Hepatocyte (in vitro differentiated cells): ENCODE results near the gene C5AR2.

Source experiments
- CTCF ChIP-seq: fragments of 200-600 bp; sonication (generic); IDR thresholded peaks from 2 replicates; pipeline ENCODE4 v1.5.1; 2016; ENCODE audit warnings: antibody characterized with exemption, mild to moderate bottlenecking; ENCODE audit not compliant: poor library complexity
- EZH2 ChIP-seq: fragments of 200-600 bp; sonication (generic); IDR thresholded peaks from 2 replicates; pipeline ENCODE4 v1.6.1; 2016; ENCODE audit warnings: antibody characterized with exemption, mild to moderate bottlenecking, borderline replicate concordance
- EZH2phosphoT487 ChIP-seq: fragments of 200-600 bp; sonication (generic); IDR thresholded peaks from one replicate; pipeline ENCODE4 v1.6.1; 2018; ENCODE audit warnings: antibody characterized with exemption, mild to moderate bottlenecking, low read depth, moderate library complexity; ENCODE audit not compliant: unreplicated experiment, severe bottlenecking

GRCh38 chr19:47343194-47343802 lies 11.3 kb downstream of the C5AR2 start:
- TF ChIP-seq CTCF (no peak), EZH2phosphoT487 (no peak), EZH2 (no peak)
